DND-41 (cell line): ENCODE results near the gene LRP1.

Source experiments
- ATAC-seq: fragments of 200-7000 bp; cut with Tn5 transposase; 3 replicates; pipeline ENCODE4 v1.9.1; 2021; ENCODE audit warnings: low read depth; ENCODE audit not compliant: insufficient read depth
- DNase-seq: peaks from one replicate; pipeline ENCODE4 v3.0.0-alpha.2; 2020
- H2AFZ ChIP-seq: 2 replicates; pipeline ENCODE4 v1.6.0; 2012; ENCODE audit warnings: low read depth, low read length
- H3K27ac ChIP-seq: 2 replicates; pipeline ENCODE4 v1.5.1; 2012; ENCODE audit warnings: low read length, inconsistent platforms
- H3K27me3 ChIP-seq: fragments of 200-600 bp; sonication (generic); 2 replicates; pipeline ENCODE4 v1.6.0; 2012; ENCODE audit warnings: low read length, mild to moderate bottlenecking, inconsistent platforms; ENCODE audit not compliant: insufficient read depth, poor library complexity
- H3K36me3 ChIP-seq: 2 replicates; pipeline ENCODE4 v1.5.1; 2012; ENCODE audit warnings: low read length, inconsistent platforms; ENCODE audit not compliant: insufficient read depth
- H3K4me1 ChIP-seq: 2 replicates; pipeline ENCODE4 v1.5.1; 2012; ENCODE audit warnings: mild to moderate bottlenecking, low read length; ENCODE audit not compliant: insufficient read depth
- H3K4me2 ChIP-seq: 2 replicates; pipeline ENCODE4 v1.6.0; 2012; ENCODE audit warnings: mild to moderate bottlenecking, moderate library complexity, low read length, inconsistent platforms; ENCODE audit not compliant: insufficient read depth
- H3K4me3 ChIP-seq, 2 experiments: fragments of 200-600 bp in 1 of 2; shearing (Covaris generic) in 1 of 2; 2 replicates each; pipeline ENCODE4 v1.5.1; 2012 to 2016; ENCODE audit warnings: inconsistent platforms in 2 of 2, low read length in 2 of 2, mild to moderate bottlenecking in 2 of 2, low read depth in 1 of 2, moderate library complexity in 1 of 2
- H3K79me2 ChIP-seq: 2 replicates; pipeline ENCODE4 v1.6.0; 2012; ENCODE audit warnings: low read length, inconsistent platforms; ENCODE audit not compliant: insufficient read depth
- H3K9ac ChIP-seq: 2 replicates; pipeline ENCODE4 v1.6.0; 2012; ENCODE audit warnings: low read depth, mild to moderate bottlenecking, inconsistent platforms, low read length, moderate library complexity
- H3K9me3 ChIP-seq: 2 replicates; pipeline ENCODE4 v1.5.1; 2012; ENCODE audit warnings: low read length, moderate library complexity, mild to moderate bottlenecking, inconsistent platforms; ENCODE audit not compliant: insufficient read depth, severe bottlenecking
- H4K20me1 ChIP-seq: 2 replicates; pipeline ENCODE4 v1.6.0; 2012; ENCODE audit warnings: low read length; ENCODE audit not compliant: insufficient read depth
- CTCF ChIP-seq: IDR thresholded peaks from 2 replicates; pipeline ENCODE4 v1.5.1; 2012; ENCODE audit warnings: borderline replicate concordance, low read length, moderate library complexity, mild to moderate bottlenecking; ENCODE audit not compliant: poor library complexity, severe bottlenecking; ENCODE audit errors: extremely low read depth
- EZH2 ChIP-seq: IDR thresholded peaks from 3 replicates; pipeline ENCODE4 v1.6.1; 2012; ENCODE audit warnings: borderline replicate concordance, low read depth, mild to moderate bottlenecking, moderate library complexity, low read length, inconsistent platforms; ENCODE audit not compliant: severe bottlenecking

LRP1 gene

GRCh38 chr12:57258977-57259970, 131.0 kb downstream of the LRP1 start:
- ATAC-seq = no peak
- Histone ChIP-seq H3K79me2 (no peaks in the 10 kb centered on the region), H3K4me2 (no peak overlapping the region), H4K20me1 (no peaks in the 10 kb centered on the region), H3K9ac (no peak overlapping the region), H3K27ac (no peak overlapping the region), H3K9me3 (no peaks in the 10 kb centered on the region), H3K4me3 (no peak overlapping the region), H3K4me1 (no peaks in the 10 kb centered on the region), H3K36me3 (peaks cover 64% of the 10 kb centered on the region), H3K27me3 (no peaks in the 10 kb centered on the region), H2AFZ (no peak overlapping the region)
- no peak for DNase-seq
- TF ChIP-seq CTCF (no peak), EZH2 (no peak)

- no peaks in the 10 kb centered on the region for H3K79me2 ChIP-seq
- DNase-seq (no peak), ATAC-seq (no peak)
- H3K27me3 ChIP-seq = no peaks in the 10 kb centered on the region
- H3K36me3 ChIP-seq = peaks cover 68% of the 10 kb centered on the region
- H4K20me1 ChIP-seq = no peaks in the 10 kb centered on the region
- H3K4me2 ChIP-seq = no peak overlapping the region
- no peaks in the 10 kb centered on the region for H3K9me3 ChIP-seq
- TF ChIP-seq CTCF (no peak), EZH2 (no peak)
- H2AFZ ChIP-seq = no peak overlapping the region
- H3K4me1 ChIP-seq = no peaks in the 10 kb centered on the region
- H3K9ac ChIP-seq = no peak overlapping the region
- H3K27ac ChIP-seq = no peak overlapping the region
- H3K4me3 ChIP-seq = no peak overlapping the region
These were observed 132.1 kb downstream of the LRP1 start for GRCh38 chr12:57260366-57260765.

- H3K79me2 ChIP-seq = no peaks in the 10 kb centered on the region
- no peak overlapping the region for H3K27ac ChIP-seq
- H3K4me1 ChIP-seq = no peaks in the 10 kb centered on the region
- H3K9me3 ChIP-seq = no peaks in the 10 kb centered on the region
- no peak overlapping the region for H3K4me3 ChIP-seq
- TF ChIP-seq EZH2 = no peak
- TF ChIP-seq CTCF = no peak
- no peak overlapping the region for H3K9ac ChIP-seq
- no peak for ATAC-seq
- H4K20me1 ChIP-seq = no peaks in the 10 kb centered on the region
- DNase-seq = no peak
- H3K36me3 ChIP-seq = peaks cover 62% of the 10 kb centered on the region
- H3K4me2 ChIP-seq = no peak overlapping the region
- no peaks in the 10 kb centered on the region for H3K27me3 ChIP-seq
- no peak overlapping the region for H2AFZ ChIP-seq
These were observed 133.2 kb downstream of the LRP1 start for GRCh38 chr12:57261428-57261865.
